ENCODE measurements around the gene CA10.

Gene CA10

DNA sequence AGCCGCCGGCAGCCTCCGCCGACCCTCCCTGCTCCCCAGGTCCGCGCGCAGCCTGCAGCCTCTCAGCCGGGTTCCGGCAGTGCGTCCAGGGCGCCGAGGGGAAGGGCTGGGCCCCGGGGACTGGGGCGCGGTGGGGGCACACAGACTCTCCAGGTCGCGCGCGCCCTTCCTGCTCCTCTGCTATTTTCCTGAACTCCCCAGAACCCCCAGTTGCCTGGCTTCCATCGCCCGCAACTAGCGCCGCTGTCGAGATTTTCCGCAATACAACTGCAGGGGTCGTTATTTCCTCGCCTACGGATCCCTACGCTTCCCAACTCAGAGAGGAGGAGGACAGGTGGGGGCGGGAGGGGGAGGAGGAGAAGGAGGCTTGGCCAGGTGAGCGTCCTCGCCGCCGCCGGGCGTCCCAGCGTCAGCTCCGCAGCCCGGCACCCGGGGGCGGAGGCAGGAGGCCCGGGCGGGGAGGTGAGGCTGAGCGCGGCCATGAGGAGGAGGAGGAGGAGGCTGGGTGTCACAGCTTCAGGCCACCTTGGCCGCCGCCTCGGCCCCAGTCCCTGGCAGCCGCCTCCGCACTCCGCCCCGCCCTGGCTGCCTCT lies at the start of gene CA10:
CA10 (minus strand) TSS at position 265 of the 593 bp plus-strand sequence.
- DNase-seq (ENCODE audit: low read depth): no peak

DNA sequence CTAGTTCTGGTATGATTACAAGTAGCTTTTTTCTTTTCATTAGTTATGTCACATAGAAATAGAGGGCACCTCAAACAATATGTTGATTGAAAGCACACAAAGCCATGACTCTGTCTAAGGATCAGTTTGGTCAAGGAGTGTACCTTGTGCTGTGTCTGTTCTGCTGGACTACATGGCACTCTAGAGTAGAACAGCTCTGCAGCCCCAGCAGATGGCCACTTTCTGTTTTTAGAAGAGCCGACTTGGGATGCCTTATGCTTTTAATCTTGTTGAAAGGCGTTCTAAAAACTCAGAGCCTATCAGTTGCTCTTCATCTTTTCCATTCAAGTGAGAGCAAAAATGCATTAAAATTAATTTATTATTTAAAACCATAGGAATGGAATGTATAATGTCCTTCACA lies 49.3 kb upstream of the CA10 start:
- DNase-seq (ENCODE audit: low read depth): no peak

DNA sequence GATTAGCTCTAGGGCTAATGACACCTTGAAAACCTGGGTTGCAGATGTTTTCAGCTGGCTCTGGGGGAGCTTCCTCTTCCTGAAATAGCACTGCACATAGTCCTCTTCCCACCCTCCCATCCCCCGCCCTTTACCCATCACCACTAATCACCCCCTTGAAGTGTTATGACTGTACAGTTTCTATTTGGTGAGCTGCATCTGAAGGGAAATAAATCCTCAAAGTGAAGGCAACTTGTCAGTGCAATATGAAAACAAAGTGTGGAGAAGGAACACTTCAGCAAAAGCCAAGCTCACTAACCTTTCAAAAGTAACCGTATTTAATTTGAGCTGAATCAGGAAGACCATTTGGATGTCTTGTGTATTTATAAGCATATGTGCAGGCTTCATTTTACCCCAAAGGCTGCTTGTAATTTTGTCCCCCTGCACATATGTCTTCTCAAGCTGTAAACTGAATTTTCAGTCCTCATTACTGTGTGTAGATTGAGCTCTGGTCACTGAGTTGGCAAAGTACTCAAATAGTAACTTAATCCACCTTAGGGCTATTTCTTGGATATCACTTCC lies 44.1 kb upstream of the CA10 start:
- no peak for DNase-seq (ENCODE audit: low read depth)

DNA sequence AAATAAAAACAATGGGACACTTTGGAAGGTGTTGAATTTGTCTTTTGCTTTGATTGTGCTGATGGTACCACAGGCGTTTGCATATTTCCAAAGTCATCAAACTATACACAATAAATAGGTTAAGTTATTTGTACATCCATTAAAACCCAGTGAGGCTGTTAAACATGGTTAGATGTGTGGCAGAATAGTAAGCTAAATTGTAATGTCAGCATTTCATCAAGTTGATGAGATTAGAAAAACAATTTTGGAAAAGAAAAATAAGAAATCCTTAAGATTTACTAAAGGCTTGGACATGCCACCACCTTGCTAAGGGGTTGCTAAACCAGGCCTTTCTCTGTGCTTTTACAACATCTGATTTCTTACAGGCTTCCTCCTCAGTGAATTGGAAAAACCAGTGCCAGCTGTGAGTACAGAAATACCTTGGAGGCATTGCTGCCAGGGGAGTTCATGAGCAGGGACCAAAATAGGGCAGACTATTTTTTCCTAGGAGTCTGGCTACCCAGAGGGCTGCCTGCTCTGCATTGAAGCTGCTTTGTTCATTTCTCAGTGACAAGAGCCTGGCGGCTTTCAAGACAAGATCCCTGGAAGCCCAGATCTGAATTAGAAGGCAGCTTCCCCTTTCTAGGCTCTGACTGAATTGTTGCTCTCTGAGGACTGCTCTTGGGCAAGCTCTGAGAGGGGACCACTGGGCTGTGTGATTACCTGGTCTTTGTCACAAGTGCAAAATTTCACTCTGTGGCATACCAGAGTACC lies 43.4 kb upstream of the CA10 start:
- DNase-seq (ENCODE audit: low read depth): no peak

DNA sequence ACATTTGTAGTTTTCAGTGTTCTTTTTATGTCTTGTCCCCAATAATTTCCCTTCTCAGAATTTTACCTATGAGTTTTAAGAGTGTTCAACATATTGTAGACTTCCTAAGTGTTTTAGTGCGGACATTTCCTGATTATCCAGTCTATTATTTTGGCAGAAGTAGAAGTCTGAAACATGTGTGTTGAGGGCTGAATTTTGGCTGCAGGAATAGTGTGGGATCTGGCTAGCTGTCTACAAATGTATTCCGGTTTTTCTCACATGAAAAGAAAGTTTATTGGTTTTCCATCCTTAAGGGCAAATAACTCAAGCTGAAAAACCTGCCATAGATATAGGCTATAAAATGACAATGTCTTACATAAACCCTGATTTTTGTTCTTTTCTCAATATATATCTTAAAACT lies 33.0 kb upstream of the CA10 start:
- no peak for DNase-seq (ENCODE audit: low read depth)

DNA sequence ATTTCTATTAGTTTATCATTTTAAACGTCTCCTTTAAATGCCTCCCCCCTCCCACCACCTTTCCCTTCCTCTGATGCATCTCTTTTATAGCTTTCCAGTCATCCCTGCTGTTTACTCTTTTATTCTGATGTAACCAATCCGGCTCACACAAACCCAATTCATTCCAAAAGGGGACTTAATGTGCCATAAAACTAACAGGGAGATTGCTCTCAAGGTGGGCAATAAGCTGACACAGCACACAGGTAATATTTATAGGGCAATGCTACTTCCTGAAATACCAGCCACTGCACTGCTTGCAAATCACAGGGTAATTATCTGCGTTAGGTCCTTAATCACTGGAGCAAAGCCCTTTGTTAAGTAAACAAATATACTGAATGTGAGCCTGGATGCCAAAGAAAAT lies 23.3 kb upstream of the CA10 start:
- DNase-seq (ENCODE audit: low read depth): no peak

DNA sequence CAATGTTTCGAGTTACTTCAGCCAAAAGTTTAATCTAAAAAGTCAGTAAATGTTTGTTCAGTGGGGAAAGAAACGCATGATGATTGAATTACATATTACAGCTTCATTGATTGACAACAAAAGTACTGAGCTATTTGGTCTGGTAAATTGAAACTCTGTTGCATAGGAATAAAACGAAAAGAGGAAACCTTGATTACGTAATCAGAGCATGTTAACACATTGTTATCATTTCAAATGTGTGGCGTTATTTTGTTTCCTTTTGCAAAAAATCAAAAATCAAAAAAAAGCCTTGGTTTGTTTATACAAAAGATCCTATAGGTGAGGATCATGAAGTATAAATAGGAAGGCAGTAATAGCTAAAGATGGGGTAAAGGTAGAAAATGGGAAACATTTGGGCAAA lies 19.5 kb upstream of the CA10 start:
- DNase-seq (ENCODE audit: low read depth): no peak

DNA sequence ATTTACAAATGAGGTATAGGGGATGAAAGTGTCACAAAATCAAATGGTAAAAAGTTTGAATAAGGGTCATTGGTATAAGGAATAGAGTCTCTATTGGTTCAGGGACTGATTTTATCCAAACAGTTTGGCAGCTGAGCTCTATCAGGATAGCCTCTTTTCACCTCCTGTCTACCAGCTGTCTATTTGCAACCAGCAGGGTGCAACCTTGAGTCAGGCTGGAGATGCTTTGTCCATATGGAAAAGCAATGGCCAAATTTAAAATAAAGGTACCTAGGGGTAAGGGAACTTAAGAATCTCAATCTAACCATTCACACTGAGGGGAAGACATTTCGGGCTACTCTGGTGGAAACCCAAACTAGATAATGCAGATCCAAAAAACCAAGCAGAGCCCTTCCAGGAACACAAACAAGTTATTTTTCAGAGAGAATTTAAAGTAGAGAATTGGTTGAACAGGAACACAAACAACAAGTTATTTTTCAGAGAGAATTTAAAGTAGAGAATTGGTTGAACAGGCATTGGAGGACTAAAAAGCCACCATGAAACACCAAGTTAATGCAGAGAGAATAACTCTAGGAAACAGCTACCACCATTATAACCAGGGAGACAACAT lies 12.6 kb upstream of the CA10 start:
- no peak for DNase-seq (ENCODE audit: low read depth)

DNA sequence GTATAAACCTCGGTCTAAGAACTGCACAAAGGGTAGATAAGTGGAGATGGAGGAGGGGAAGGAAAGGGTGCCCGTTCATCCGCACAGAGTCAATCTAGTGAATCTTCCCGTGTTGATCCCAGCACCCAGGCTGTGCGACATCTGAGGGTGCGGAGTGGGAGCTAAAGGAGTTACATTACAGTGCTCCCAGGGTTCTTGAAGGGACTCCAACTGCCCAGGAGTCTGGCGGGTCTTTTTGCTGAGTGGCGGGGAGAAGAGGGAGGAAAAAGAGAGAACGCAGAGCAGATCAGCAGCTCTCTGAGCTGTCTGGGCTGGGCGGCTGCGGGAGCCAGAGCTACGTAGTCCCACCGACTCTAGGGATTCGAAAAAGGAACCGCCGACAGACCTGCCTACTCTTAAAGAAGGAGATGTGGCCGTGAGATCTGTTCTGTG lies 1.6 kb upstream of the CA10 start:
- DNase-seq (ENCODE audit: low read depth): no peak

DNA sequence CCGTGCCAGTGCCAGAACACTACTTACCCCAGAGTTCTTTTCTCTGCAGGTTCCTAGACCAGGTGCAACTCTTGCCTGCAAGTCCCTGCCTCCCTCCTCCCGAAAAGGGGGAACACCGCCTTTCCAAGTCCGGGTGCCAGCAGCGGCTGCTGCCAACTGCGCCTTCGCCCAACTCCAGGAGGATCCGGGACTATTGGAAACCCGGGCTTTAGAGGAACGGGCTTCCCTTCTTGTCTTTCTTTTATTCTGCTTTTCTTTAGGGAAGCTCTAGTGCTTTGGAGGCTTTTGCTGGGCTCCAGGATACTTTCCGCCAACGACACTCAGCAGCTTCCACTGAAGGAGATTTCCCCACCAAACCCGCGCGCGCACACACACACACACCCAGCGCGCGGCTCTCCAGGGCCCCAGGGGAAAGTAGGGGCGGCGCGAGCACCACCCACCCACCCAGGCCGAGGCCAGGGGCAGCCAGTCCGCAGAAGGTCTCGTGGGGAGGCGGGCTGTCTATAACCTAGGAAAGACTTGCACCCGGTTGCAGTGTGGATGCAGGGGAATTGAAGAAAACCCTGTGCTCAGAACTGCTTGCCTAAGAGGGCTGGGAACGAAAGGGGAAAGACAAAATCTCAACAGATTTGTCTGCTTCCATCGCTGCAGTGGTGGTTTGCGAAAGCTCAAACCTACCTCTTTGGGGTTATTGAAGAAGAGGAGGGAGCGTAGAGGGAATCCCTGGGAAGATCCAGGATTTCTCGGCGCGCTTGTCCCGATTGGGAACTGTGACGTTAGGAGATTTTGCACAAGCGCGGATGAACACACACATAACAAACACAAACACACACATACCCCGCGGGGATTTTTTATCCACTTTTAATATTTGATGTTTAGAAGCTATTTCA lies 977 bp upstream of the CA10 start:
- no peak for DNase-seq (ENCODE audit: low read depth)

DNA sequence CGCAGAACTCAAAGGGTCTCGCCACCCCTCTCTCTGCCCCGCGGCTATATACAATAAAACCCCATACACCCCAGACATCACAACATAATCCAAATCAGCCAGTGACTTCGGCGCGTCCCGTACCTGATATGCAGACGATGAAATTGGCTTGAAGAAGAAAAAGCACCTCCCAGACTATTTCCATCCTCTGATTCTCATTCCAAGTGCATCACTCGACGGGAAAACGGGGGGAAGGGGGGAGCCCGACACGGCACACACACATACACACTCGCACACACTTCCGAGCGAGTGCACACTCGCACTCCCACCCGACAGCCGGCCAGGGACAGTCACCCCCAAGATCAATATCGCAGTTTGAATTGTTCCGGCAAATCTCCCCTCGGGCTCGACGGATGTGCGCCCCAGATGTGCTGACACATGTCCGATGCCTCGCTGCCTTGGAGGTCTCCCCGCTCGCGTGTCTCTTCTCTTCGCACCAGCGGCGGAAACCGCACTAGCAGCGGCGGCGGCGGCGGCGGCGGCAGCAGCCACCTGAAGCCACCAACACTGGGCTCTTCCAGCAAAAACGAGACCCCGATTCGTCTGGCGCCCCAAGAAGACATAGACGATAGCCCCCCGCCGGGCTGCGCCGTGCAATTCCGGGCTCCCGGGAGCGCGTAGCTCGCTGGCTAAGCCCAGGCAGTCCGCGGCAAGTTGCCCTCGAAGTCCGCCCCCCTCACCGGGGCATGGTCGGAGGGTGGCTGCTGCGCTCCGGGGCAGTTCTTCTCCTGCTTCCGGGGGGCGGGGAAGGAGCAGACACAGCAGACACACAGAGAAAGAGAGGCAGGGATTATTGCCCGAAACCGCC lies 688 bp downstream of the CA10 start:
- DNase-seq (ENCODE audit: low read depth): no peak

DNA sequence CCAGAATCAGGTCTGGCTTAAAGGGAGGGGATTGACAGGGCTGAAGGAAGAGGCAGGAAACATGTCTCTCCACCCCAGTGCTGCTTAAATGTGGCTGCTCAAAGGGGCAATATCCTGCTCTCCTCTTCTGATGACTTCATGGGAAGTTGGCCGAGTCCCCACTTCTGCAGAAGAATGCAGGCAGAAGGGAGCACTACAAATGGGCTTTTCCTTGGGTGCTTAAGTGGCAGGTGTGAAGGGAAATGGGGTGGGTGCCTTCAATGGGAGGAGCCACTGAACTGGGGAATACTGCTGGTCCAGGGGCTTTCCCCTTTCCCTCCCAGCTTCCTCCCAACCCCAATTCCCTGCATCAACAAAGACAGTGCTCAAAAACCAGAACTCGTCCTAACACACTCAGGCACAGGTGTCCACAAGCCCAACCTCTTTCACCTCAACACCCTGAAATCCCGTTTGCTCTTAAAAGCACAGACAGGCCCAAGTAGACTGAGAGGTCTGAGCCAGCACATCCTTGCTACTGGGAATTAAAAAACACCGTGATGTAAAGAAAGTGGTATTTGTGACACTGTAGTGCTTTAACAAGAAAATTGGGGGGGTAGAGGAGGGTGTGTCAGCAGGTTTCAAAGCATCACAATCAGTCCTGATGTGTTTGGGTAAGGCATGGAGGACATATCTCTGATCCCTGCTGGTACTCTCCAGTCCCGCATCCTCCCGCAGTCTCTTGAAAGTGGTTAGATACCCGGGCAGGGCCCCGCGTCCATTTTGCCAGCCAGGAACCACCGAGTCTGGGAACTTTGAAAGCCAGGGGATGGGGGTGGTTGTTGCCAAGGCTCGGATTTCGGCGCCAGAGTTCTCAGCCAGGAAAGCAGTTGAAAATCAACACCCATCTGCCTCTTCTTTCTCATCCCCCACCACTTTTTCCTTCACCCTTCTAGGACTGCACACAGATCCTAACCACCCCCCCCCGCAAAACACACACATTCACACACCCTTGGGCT lies 1.6 kb downstream of the CA10 start:
- no peak for DNase-seq (ENCODE audit: low read depth)

DNA sequence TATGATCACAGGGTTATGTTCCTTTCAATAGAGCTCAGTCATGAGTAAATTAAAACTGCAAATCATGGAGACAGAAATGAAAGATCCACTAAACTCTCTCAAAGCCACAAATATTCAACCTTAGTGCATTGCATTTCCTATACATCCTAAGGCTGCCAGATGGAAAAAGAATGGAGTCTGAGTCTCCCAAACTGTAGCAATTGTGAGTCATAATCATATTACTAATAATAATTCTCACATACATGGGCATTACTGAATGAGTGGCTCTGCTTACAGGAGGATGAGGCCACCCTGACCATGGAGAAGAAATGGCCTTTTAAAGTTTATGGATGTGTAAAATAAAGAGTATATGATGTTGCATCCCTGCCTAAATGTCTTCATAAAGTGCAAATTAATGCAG lies 3.2 kb downstream of the CA10 start:
- no peak for DNase-seq (ENCODE audit: low read depth)

DNA sequence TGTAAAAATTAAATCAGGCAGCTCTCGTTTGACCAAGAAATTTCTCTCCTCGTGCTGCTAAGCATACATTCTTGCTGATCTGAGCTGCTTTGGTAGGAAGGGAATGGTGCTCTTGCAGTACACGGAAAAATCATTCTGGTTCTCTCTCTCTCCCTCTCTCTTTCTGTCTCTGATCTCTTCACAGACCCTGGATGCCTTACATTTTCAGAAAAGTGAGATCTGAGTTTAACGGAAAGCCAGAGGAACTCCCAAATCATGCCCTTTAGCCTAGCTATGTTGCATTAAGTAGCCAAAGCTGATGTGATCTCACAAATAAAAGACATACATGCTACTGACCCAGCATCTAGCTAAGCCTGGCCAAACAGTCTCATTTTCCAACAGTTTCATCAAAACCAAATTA lies 4.0 kb downstream of the CA10 start:
- no peak for DNase-seq (ENCODE audit: low read depth)

DNA sequence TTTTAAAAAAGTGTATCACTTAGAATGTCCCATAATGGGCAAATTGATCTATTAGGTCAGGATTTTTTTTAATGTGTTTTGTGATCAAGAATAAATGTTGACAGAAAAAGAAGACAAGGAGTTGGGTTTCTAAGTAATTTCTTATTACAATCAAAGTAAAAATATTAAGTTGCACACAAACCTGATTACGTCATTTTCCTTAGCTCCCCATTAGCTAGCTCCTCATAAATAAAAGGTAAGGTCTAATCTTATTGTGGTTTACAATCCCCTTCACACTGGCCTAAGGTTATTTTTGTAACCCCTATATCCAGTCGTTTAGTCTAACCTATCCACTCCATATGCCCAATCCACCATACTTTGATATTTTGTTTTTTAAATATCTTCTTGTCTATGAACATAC lies 7.6 kb downstream of the CA10 start:
- no peak for DNase-seq (ENCODE audit: low read depth)

DNA sequence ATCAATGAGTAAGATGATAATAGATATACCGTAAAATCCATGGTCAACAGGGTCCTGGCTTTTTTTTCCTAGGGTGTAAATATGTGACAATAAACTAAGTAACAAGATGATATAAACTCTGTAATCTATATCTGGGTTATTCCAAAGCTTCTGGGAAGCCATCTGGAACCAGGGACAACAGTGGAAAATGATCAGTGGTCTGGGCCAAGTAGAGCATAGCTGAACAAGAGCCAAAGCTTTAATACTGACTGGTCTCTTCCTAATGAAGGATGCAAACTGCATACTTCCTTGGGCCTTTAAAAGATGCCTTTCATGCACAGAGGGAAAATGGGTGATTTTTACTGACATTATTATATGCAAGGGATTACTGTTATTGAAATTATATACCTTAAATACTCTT lies 8.9 kb downstream of the CA10 start:
- no peak for DNase-seq (ENCODE audit: low read depth)

DNA sequence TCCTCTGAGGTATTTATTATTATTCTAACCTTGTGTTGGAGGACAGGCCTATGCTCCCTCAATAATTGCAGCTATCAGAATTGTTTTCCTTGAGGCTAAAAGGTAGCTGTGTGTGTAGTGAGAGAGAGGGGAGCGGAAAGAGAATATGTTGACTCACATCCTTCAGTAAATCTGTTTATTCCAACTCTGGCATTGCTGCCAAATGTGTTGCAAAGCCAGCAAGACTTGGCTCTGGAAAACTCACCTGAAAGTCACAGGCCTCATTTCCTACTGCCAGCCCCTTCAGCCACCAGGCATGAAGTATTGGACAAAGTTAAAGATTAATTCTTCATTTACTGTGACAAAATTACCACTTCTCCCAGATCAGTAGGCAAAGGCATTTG lies 9.6 kb downstream of the CA10 start:
- DNase-seq (ENCODE audit: low read depth): no peak

DNA sequence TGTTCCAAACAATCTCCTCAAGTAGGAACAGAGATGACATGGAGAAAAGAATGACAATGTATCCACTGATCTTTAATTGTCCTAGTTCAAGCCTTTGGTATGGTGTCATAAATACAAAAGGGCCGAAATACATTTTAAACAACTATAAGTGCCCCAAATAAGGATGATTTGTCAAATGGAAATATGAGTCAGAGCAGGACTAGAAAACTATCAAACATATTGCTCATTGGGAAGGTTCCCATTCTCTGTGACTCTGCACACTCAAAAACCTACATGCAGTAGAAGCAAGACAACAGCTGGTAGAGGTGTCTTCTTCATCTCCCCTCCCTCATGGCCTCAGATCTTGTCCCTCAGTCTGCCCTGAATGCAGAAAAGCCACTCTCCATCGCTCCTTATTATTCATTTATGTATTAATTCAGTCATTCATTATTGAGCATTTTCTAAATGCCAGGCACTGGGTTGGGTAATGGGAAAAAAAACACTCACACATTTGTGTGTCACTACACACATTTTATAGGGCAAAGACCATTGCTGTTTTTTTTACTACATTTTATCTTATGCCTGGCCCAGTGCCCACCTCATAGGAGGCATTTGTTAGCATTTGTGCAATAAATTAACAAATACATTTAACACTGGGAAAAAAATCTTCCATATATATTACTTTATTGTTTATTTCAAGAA lies 10.1 kb downstream of the CA10 start:
- DNase-seq (ENCODE audit: low read depth): no peak

DNA sequence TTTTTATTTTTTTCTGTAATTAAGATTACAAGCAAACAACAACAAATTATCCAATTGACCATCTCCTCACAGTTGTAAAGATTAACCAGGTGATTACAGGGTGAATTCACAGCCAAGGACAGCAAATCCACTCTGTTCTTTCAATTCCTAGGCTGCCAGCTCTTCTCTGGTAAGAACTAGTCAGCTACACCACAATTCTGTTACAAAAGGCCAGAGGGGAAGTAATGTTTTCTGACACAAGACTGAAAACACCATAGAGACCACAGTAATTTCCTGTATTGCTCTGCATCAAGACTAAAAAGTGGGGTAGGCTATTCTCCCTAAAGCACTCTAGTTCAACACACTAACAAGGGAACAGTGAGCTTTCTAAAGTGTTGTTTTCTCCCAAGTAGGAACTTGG lies 10.6 kb downstream of the CA10 start:
- DNase-seq (ENCODE audit: low read depth): no peak

DNA sequence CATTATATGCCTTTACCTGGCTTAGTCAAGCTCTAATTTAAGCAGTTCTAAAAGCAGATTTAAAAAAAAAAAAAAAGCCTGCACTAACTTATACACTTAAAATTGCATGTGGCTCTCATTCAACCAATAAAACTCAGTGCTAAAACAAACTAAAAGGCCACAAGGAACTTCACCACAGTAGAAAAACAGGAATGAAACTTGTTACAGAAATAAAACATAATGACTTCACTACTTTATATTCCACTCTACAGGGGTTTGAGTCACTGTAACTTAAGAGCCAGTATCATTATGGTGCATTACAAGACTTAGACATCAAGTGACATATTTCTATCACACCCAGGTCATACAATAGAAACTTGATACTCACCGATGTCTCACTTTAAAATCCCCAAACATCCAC lies 11.1 kb downstream of the CA10 start:
- no peak for DNase-seq (ENCODE audit: low read depth)

Data from HS-5 (cell line).